Measurements from ENCODE around the gene MAP2K2. TPM values are rescaled to one million over a fixed set of nuclear protein-coding genes. Genes with fewer than 3 reads are reported as not detected.
"Not testable (repeated sequence)": the region's sequence is repeated elsewhere in the genome, so short reads cannot be mapped to it uniquely, and the experiment has no call there.

The MAP2K2 gene
- total and polyA plus RNA-seq, 4 experiments from 2014 or later: 44.0 to 126 (median 113) TPM

DNA sequence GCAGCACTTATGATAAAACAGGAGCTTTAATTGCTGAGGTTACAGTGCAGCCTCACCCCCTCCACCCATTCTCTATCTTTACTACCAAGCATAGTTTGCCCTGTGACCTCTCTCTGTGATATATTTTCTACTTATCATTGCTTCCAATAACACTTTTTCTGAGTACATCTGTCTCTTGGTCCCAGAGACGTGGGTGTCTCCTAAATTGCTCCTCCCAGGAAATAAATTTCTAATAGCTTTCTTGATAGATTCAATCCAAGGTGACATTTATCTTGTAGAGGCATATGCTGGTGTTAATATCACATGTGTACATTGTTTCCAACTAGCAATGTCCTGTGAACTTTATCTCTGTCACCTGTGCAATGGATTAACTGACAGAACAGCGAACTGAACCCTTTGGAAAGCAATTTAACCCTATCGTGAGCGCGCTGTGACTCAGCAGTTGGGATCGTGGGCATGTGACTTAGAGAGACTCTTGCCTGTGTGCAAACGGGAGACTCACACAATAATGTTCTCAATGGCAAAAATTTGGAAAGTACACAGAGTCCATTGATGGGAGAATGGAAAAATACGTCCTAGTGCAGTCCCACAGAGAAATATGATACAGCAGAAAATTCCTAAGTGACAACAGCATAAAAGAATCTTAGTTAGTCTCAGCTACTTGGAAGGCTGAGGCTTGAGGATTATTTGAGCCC, 7.0 kb upstream of the MAP2K2 start:
- CTCF ChIA-PET (ENCODE audit: partially characterized antibody): interaction anchor here (2.9 kb wide), 1 partner anchor 9 kb away, joined by 13 read pairs; no protein-coding TSS in a partner anchor
- POLR2A ChIA-PET (ENCODE audit: partially characterized antibody): interaction anchor here (1.4 kb wide), 1 partner anchor 64 kb away, joined by 3 read pairs; the partner anchor contains the start of gene ZBTB7A
- peak overlapping the region in 1 of 8 donors; percentile 34 for H3K4me3 Mint-ChIP-seq

DNA sequence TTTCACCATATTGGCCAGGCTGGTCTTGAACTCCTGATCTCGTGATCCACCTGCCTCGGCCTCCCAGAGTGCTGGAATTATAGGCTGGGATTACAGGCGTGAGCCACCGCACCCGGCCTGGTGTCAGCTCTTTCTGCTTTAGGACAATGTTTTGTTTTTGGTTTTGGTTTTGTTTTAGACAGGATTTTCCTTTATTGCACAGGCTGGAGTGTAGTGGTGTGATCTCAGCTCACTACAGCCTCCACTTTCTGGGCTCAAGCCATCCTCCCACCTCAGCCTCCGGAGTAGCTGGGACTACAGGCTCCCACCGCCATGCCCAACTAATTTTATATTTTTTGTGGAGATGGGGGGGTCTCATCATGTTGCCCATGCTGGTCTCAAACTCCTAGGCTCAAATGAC, 5.1 kb upstream of the MAP2K2 start:
- H3K4me3 ChIP-seq (ENCODE audit: low read length in 2 of 2); H3K27me3 Mint-ChIP-seq; POLR2A ChIA-PET (ENCODE audit: partially characterized antibody); H3K9me3 ChIP-seq (ENCODE audit: control insufficient read depth in 1 of 2, low read length in 2 of 2); intact Hi-C loops (cut with micrococcal nuclease); H3K27me3 ChIP-seq (ENCODE audit: insufficient read depth, low read length); H3K4me1 Mint-ChIP-seq; H3K36me3 Mint-ChIP-seq; H3K4me1 ChIP-seq (ENCODE audit: insufficient read depth, low read length); H3K9me3 Mint-ChIP-seq; H3K27ac ChIP-seq (ENCODE audit: low read depth, low read length); H3K27ac Mint-ChIP-seq; DNase-seq; H3K4me3 Mint-ChIP-seq; H3K36me3 ChIP-seq (ENCODE audit: insufficient read depth, low read length): not testable (repeated sequence)
- CTCF ChIA-PET (ENCODE audit: partially characterized antibody): interaction anchor here (0.8 to 1.1 kb wide), 3 partner anchors 11 to 14 kb away, joined by 3 to 4 read pairs (median 3); no protein-coding TSS in a partner anchor

More for the DNA sequence above, 7.0 kb upstream of the MAP2K2 start:
- Histone ChIP-seq H3K9me3 (ENCODE audit: control insufficient read depth in 1 of 2, low read length in 2 of 2) (no peaks in the 10 kb centered on the region), H3K27me3 (ENCODE audit: insufficient read depth, low read length) (no peaks in the 10 kb centered on the region), H3K27ac (ENCODE audit: low read depth, low read length) (no peak overlapping the region), H3K4me3 (ENCODE audit: low read length in 2 of 2) (no peak overlapping the region), H3K4me1 (ENCODE audit: insufficient read depth, low read length) (no peaks in the 10 kb centered on the region), H3K36me3 (ENCODE audit: insufficient read depth, low read length) (no peaks in the 10 kb centered on the region)
- H3K27ac Mint-ChIP-seq: peak overlapping the region in 2 of 7 donors; percentile 35 to 69
- H3K4me1 Mint-ChIP-seq: no peaks in the 10 kb centered on the region
- H3K9me3 Mint-ChIP-seq: no peaks in the 10 kb centered on the region
- no peak for DNase-seq
- no peaks in the 10 kb centered on the region for H3K36me3 Mint-ChIP-seq
- intact Hi-C loops (cut with micrococcal nuclease): no loop called here
- peaks cover 3 to 7% of the 10 kb centered on the region in 2 donors for H3K27me3 Mint-ChIP-seq

DNA sequence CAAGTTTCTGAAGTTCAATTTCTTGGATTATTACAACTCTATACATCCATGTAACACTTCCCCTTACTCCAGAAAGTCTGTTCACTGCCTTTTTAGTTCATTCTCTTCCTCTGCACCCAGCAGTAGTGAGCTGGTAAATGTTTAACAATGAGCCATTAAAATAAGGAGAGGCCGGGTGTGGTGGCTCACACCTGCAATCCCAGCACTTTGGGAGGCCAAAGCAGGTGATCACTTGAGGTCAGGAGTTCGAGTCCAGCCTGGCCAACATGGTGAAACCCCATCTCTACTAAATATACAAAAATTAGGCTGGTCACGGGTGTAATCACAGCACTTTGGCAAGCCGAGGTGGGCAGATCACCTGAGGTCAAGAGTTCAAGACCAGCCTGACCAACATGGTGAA, 3.4 kb upstream of the MAP2K2 start:
- H3K4me3 Mint-ChIP-seq; H3K27me3 Mint-ChIP-seq; DNase-seq; H3K27me3 ChIP-seq (ENCODE audit: insufficient read depth, low read length); H3K36me3 ChIP-seq (ENCODE audit: insufficient read depth, low read length); H3K9me3 Mint-ChIP-seq; H3K36me3 Mint-ChIP-seq; H3K27ac ChIP-seq (ENCODE audit: low read depth, low read length); intact Hi-C loops (cut with micrococcal nuclease); H3K4me3 ChIP-seq (ENCODE audit: low read length in 2 of 2); H3K9me3 ChIP-seq (ENCODE audit: control insufficient read depth in 1 of 2, low read length in 2 of 2): not testable (repeated sequence)
- Mint-ChIP-seq H3K27ac (peak overlapping the region in 1 of 7 donors; percentile 40), H3K4me1 (peaks cover 12 to 21% (median 13%) of the 10 kb centered on the region in 4 donors)
- POLR2A ChIA-PET (ENCODE audit: partially characterized antibody): interaction anchor here (0.5 kb wide), 1 partner anchor 152 kb away, joined by 5 read pairs; no protein-coding TSS in a partner anchor
- H3K4me1 ChIP-seq (ENCODE audit: insufficient read depth, low read length): peaks cover 17% of the 10 kb centered on the region
- CTCF ChIA-PET (ENCODE audit: partially characterized antibody): interaction anchor here (1.1 kb wide), 1 partner anchor 12 kb away, joined by 3 read pairs; no protein-coding TSS in a partner anchor

DNA sequence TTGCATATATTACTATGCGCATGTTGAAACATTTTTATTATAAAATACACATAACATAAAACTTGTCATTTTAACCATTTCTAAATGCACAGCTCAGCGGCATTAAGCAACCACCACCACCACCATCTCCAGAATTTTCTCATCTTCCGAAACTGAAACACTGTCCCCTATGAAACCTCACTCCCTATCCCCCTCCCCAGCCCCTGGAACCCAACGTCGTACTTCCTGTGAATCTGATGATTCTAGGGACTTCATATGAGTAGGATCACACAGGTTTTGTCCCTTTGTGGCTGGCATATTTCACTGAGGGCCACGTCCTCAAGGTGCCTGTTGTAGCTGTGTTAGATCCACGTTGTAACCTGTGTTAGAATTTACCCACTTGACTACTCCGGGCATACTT, 716 bp upstream of the MAP2K2 start:
- Mint-ChIP-seq H3K36me3 (peaks cover 0 to 5% of the 10 kb centered on the region in 2 donors), H3K4me1 (peaks cover 13 to 27% (median 19%) of the 10 kb centered on the region in 4 donors), H3K4me3 (peak overlapping the region in 7 of 8 donors; percentile 53 to 88 (median 59)), H3K27ac (peak overlapping the region in 1 of 7 donors; percentile 60), H3K27me3 (no peaks in the 10 kb centered on the region), H3K9me3 (no peaks in the 10 kb centered on the region)
- no peaks in the 10 kb centered on the region for H3K36me3 ChIP-seq (ENCODE audit: insufficient read depth, low read length)
- CTCF ChIA-PET (ENCODE audit: partially characterized antibody): interaction anchor here (0.8 kb wide), 1 partner anchor 9 kb away, joined by 3 read pairs; no protein-coding TSS in a partner anchor
- H3K9me3 ChIP-seq (ENCODE audit: control insufficient read depth in 1 of 2, low read length in 2 of 2): no peaks in the 10 kb centered on the region
- no peak overlapping the region for H3K4me3 ChIP-seq (ENCODE audit: low read length in 2 of 2)
- no peaks in the 10 kb centered on the region for H3K27me3 ChIP-seq (ENCODE audit: insufficient read depth, low read length)
- peaks cover 21% of the 10 kb centered on the region for H3K4me1 ChIP-seq (ENCODE audit: insufficient read depth, low read length)
- intact Hi-C loops (cut with micrococcal nuclease): loop anchor here (1.0 kb wide), 3 partner anchors 19 to 117 kb away; partner anchors contain the start of genes PIAS4 and ZBTB7A
- POLR2A ChIA-PET (ENCODE audit: partially characterized antibody): no interaction called here
- no peak for DNase-seq
- peak overlapping the region; percentile 74 for H3K27ac ChIP-seq (ENCODE audit: low read depth, low read length)

DNA sequence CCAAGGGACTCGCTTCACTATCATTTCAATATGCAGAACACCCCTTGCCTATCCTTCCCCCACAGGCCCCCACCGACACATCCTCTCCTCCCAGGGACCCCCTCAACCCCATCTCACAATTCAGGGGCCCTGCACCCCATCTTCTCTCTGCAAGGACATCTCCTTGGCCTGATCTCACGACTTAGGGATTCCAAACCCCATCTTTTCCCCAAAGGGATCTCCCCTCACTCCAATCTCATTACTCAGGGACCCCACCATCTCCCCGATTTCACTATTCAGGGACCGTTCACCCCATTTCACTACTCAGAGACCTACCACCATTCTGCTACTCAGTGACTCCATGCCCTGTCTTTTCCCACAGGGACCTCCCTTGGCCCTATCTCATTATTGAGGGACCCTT, 1.4 kb downstream of the MAP2K2 start:
- CTCF ChIA-PET (ENCODE audit: partially characterized antibody): no interaction called here
- no peaks in the 10 kb centered on the region for H3K9me3 ChIP-seq (ENCODE audit: control insufficient read depth in 1 of 2, low read length in 2 of 2)
- Mint-ChIP-seq H3K36me3 (peaks cover 0 to 9% of the 10 kb centered on the region in 2 donors), H3K27ac (peak overlapping the region; percentile 84 to 97 (median 96)), H3K27me3 (no peaks in the 10 kb centered on the region), H3K4me3 (peak overlapping the region; percentile 89 to 98 (median 92)), H3K9me3 (no peaks in the 10 kb centered on the region), H3K4me1 (peaks cover 15 to 30% (median 21%) of the 10 kb centered on the region in 4 donors)
- peaks cover 21% of the 10 kb centered on the region for H3K4me1 ChIP-seq (ENCODE audit: insufficient read depth, low read length)
- no peaks in the 10 kb centered on the region for H3K27me3 ChIP-seq (ENCODE audit: insufficient read depth, low read length)
- peak overlapping the region in 1 of 2 donors; percentile 48 for H3K4me3 ChIP-seq (ENCODE audit: low read length in 2 of 2)
- no peaks in the 10 kb centered on the region for H3K36me3 ChIP-seq (ENCODE audit: insufficient read depth, low read length)
- H3K27ac ChIP-seq (ENCODE audit: low read depth, low read length): peak overlapping the region; percentile 74
- DNase-seq: no peak
- POLR2A ChIA-PET (ENCODE audit: partially characterized antibody): interaction anchor here (0.6 kb wide), 1 partner anchor 350 kb away, joined by 3 read pairs; no protein-coding TSS in a partner anchor
- intact Hi-C loops (cut with micrococcal nuclease): no loop called here

DNA sequence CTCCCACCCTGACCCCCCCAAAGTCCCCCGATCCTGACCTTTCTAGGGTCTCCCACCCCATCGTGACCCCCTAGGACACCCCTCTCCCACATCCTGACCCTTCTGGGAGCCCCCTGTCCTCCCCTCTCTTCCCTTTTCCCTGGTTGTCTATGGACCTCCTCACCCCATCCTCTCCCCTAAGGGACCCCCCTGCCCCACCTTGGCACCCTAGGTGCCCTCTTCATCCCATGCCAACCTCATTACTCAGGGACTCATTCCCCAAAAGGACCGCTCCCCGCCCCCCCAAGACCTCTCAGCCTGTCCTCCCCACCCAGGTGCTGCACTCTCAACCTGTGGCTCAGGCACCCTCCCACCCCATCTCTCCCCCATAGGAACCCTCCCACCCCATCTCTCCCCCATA, 2.1 kb downstream of the MAP2K2 start:
- H3K4me3 Mint-ChIP-seq: peak overlapping the region in 1 of 8 donors; percentile 21
- no peak overlapping the region for H3K4me3 ChIP-seq (ENCODE audit: low read length in 2 of 2)
- H3K27ac ChIP-seq (ENCODE audit: low read depth, low read length): no peak overlapping the region
- H3K27me3 Mint-ChIP-seq: no peaks in the 10 kb centered on the region
- H3K9me3 ChIP-seq (ENCODE audit: control insufficient read depth in 1 of 2, low read length in 2 of 2): no peaks in the 10 kb centered on the region
- no peak for DNase-seq
- intact Hi-C loops (cut with micrococcal nuclease): no loop called here
- H3K4me1 ChIP-seq (ENCODE audit: insufficient read depth, low read length): peaks cover 22% of the 10 kb centered on the region
- H3K9me3 Mint-ChIP-seq: no peaks in the 10 kb centered on the region
- peaks cover 2% of the 10 kb centered on the region for H3K36me3 ChIP-seq (ENCODE audit: insufficient read depth, low read length)
- peaks cover 0 to 14% of the 10 kb centered on the region in 2 donors for H3K36me3 Mint-ChIP-seq
- no peaks in the 10 kb centered on the region for H3K27me3 ChIP-seq (ENCODE audit: insufficient read depth, low read length)
- H3K4me1 Mint-ChIP-seq: peaks cover 15 to 30% (median 21%) of the 10 kb centered on the region in 4 donors
- peak overlapping the region in 3 of 7 donors; percentile 29 to 66 (median 53) for H3K27ac Mint-ChIP-seq
- POLR2A ChIA-PET (ENCODE audit: partially characterized antibody): no interaction called here
- CTCF ChIA-PET (ENCODE audit: partially characterized antibody): no interaction called here

DNA sequence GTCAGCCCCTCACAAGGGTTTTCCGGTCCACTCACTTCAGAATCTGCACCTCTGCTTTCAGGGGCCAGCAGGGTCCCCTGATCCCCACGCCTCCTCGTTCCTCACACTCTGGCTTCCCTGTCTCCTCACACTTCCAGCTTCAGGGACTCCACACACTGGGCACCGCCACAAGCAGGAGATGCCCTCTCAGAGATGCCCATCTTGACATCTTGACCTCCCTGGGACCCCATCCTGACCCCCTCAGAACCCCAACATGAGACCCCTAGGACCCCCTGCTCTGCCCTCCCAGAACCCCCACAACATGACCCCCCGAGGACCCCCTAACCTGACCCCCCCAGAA, 2.7 kb downstream of the MAP2K2 start:
- H3K9me3 ChIP-seq (ENCODE audit: control insufficient read depth in 1 of 2, low read length in 2 of 2): no peaks in the 10 kb centered on the region
- DNase-seq: no peak
- H3K4me3 ChIP-seq (ENCODE audit: low read length in 2 of 2): no peak overlapping the region
- intact Hi-C loops (cut with micrococcal nuclease): no loop called here
- POLR2A ChIA-PET (ENCODE audit: partially characterized antibody): no interaction called here
- Mint-ChIP-seq H3K27ac (peak overlapping the region in 4 of 7 donors; percentile 41 to 81 (median 44)), H3K36me3 (peaks cover 2 to 18% of the 10 kb centered on the region in 2 donors), H3K4me1 (peaks cover 16 to 30% (median 21%) of the 10 kb centered on the region in 4 donors), H3K9me3 (no peaks in the 10 kb centered on the region), H3K27me3 (no peaks in the 10 kb centered on the region), H3K4me3 (peak overlapping the region in 1 of 8 donors; percentile 39)
- no peak overlapping the region for H3K27ac ChIP-seq (ENCODE audit: low read depth, low read length)
- peaks cover 28% of the 10 kb centered on the region for H3K4me1 ChIP-seq (ENCODE audit: insufficient read depth, low read length)
- CTCF ChIA-PET (ENCODE audit: partially characterized antibody): no interaction called here
- no peaks in the 10 kb centered on the region for H3K27me3 ChIP-seq (ENCODE audit: insufficient read depth, low read length)
- peaks cover 2% of the 10 kb centered on the region for H3K36me3 ChIP-seq (ENCODE audit: insufficient read depth, low read length)

Data from CD4-positive, alpha-beta memory T cell (primary cell).